Keratinocyte (primary cell): ENCODE results near the gene CERKL. TPM values are rescaled to one million over a fixed set of nuclear protein-coding genes. Genes with fewer than 3 reads are reported as not detected.

Experiments
- DNase-seq: peaks from one replicate; pipeline ENCODE4 v3.0.0-alpha.2; 2011; ENCODE audit warnings: low read depth, missing footprints, low spot score
- FAIRE-seq: peaks from 2 replicates; lab custom pipeline; 2011; peaks lifted over from hg19 to GRCh38; lab: Jason Lieb, UNC
- H2AFZ ChIP-seq: 2 replicates; pipeline ENCODE4 v1.6.0; 2012; ENCODE audit warnings: low read length, control low read depth, inconsistent platforms; ENCODE audit not compliant: control insufficient read depth
- H3K27ac ChIP-seq: 2 replicates; pipeline ENCODE4 v1.5.1; 2011; ENCODE audit warnings: low read length; ENCODE audit not compliant: control insufficient read depth, insufficient read depth
- H3K27me3 ChIP-seq: 3 replicates; pipeline ENCODE4 v1.6.0; 2011; ENCODE audit warnings: low read length; ENCODE audit not compliant: control insufficient read depth, insufficient read depth; ENCODE audit errors: extremely low read depth
- H3K36me3 ChIP-seq, 2 experiments: 2 replicates in 1 of 2; 3 replicates in 1 of 2; pipeline ENCODE4 v1.5.1; 2011; ENCODE audit warnings: low read length in 2 of 2, mild to moderate bottlenecking in 1 of 2; ENCODE audit not compliant: control insufficient read depth in 2 of 2, insufficient read depth in 2 of 2; ENCODE audit errors: extremely low read depth in 1 of 2
- H3K4me1 ChIP-seq: 3 replicates; pipeline ENCODE4 v1.5.1; 2011; ENCODE audit warnings: low read length; ENCODE audit not compliant: control insufficient read depth, insufficient read depth; ENCODE audit errors: extremely low read depth
- H3K4me2 ChIP-seq: 3 replicates; pipeline ENCODE4 v1.6.0; 2011; ENCODE audit warnings: low read depth, low read length; ENCODE audit not compliant: control insufficient read depth, insufficient read depth; ENCODE audit errors: extremely low read depth
- H3K4me3 ChIP-seq, 3 experiments: fragments of 200-600 bp in 1 of 3; sonication (generic) in 1 of 3; 2 replicates in 2 of 3; 3 replicates in 1 of 3; pipeline ENCODE4 v1.5.1; 2011 to 2016; ENCODE audit warnings: low read length in 3 of 3, mild to moderate bottlenecking in 3 of 3, control low read depth in 2 of 3, inconsistent platforms in 1 of 3, low read depth in 1 of 3, mixed read lengths in 1 of 3, mixed run types in 1 of 3, moderate library complexity in 1 of 3; ENCODE audit not compliant: control insufficient read depth in 2 of 3, insufficient read depth in 2 of 3; ENCODE audit errors: extremely low read depth in 1 of 3
- H3K79me2 ChIP-seq: 2 replicates; pipeline ENCODE4 v1.6.0; 2012; ENCODE audit warnings: low read length; ENCODE audit not compliant: control insufficient read depth, insufficient read depth
- H3K9ac ChIP-seq: 3 replicates; pipeline ENCODE4 v1.6.0; 2011; ENCODE audit warnings: low read length; ENCODE audit not compliant: control insufficient read depth, insufficient read depth; ENCODE audit errors: extremely low read depth
- H3K9me1 ChIP-seq: 3 replicates; pipeline ENCODE4 v1.6.0; 2011; ENCODE audit warnings: low read length; ENCODE audit not compliant: control insufficient read depth, insufficient read depth; ENCODE audit errors: extremely low read depth
- H3K9me3 ChIP-seq: 2 replicates; pipeline ENCODE4 v1.5.1; 2012; ENCODE audit warnings: low read depth, low read length; ENCODE audit not compliant: control insufficient read depth
- H4K20me1 ChIP-seq: 3 replicates; pipeline ENCODE4 v1.6.0; 2011; ENCODE audit warnings: low read length; ENCODE audit not compliant: control insufficient read depth, insufficient read depth; ENCODE audit errors: extremely low read depth
- CTCF ChIP-seq, 3 experiments: IDR thresholded peaks in 1 of 3; conservative IDR thresholded peaks in 1 of 3; optimal IDR thresholded peaks in 1 of 3; 2 replicates in 2 of 3; 3 replicates in 1 of 3; pipeline versions ENCODE3 to v1.5.1; 2011; ENCODE audit warnings: low read length in 3 of 3, mild to moderate bottlenecking in 3 of 3, moderate library complexity in 2 of 3, control low read depth in 1 of 3, inconsistent platforms in 1 of 3; ENCODE audit not compliant: insufficient read depth in 2 of 3; ENCODE audit errors: extremely low read depth in 1 of 3
- EZH2 ChIP-seq: IDR thresholded peaks from one replicate; pipeline ENCODE4 v1.6.1; 2012; ENCODE audit warnings: inconsistent platforms, mild to moderate bottlenecking, low read length, moderate library complexity
- dilution Hi-C: fragments of 300-500 bp; cut with MboI; formaldehyde crosslinking; loops from one replicate; pipeline ENCODE4 v1.7.0; 2020; ENCODE audit warnings: low sequenced_read_pairs; ENCODE audit not compliant: extremely low pct_ligation_motif_present
- polyA plus RNA-seq, 5 experiments: library from polyadenylated mRNA; depleted of rRNA in 3 of 5; stranded (reverse) in 3 of 5; stranded (forward) in 1 of 5; unstranded in 1 of 5; fragments of >200 nt; gene quantifications; 1 replicate in 1 of 5; 2 replicates in 3 of 5; 3 replicates in 1 of 5; pipeline versions ENCODE4 v1.2.1 to v1.2.3, GENCODE V29; 2011 to 2012; ENCODE audit warnings: missing spikeins in 2 of 5, low read depth in 1 of 5, low replicate concordance in 1 of 5

The CERKL gene
- polyA plus RNA-seq, 1 donor (not counting 4 experiments of a cell fraction or from before 2014, with no cell fraction given) = 0.03 TPM

DNA sequence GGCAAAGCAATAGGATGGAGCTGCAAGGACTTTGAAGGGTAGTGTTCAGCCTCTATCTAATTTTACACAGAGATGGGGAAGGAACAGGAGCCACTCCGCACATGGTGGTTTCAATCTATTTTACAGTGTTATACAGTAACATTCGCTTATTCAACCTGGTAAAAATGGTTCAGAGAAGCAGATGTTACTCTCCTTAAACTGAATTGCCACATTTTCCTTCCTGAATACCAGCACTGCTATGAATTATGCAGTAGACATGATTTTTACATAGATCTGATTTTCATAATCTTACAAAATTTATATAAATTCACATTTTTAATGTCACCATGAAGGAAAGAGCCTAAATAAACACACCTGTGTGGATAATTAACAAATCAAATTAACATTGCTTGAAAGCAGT is 114.7 kb downstream of the CERKL start:
- Histone ChIP-seq H3K27me3 (no peaks in the 10 kb centered on the region), H4K20me1 (no peaks in the 10 kb centered on the region), H3K9ac (no peak overlapping the region), H3K36me3 (no peaks in the 10 kb centered on the region), H3K4me1 (no peaks in the 10 kb centered on the region), H3K4me3 (no peak overlapping the region), H3K9me3 (no peaks in the 10 kb centered on the region), H2AFZ (no peak overlapping the region), H3K27ac (no peak overlapping the region), H3K79me2 (no peaks in the 10 kb centered on the region), H3K4me2 (no peak overlapping the region), H3K9me1 (no peaks in the 10 kb centered on the region)
- FAIRE-seq (no peak), DNase-seq (no peak)
- dilution Hi-C loops = no loop called here
- TF ChIP-seq CTCF (optimal IDR thresholded peaks at IDR 0.05 in 1 of 3, IDR thresholded peaks at IDR 0.05 in 1 of 3, conservative IDR thresholded peaks at IDR 0.05 in 1 of 3; ENCODE audit: extremely low read depth in 1 of 3, insufficient read depth in 2 of 3, low read length in 3 of 3) (no peak), EZH2 (no peak)

GRCh38 chr2:181540421-181540820 is 116.5 kb downstream of the CERKL start:
- H3K36me3 ChIP-seq = no peaks in the 10 kb centered on the region
- DNase-seq (no peak), FAIRE-seq (no peak)
- H3K9me3 ChIP-seq = no peaks in the 10 kb centered on the region
- H3K27ac ChIP-seq = no peak overlapping the region
- TF ChIP-seq CTCF (optimal IDR thresholded peaks at IDR 0.05 in 1 of 3, IDR thresholded peaks at IDR 0.05 in 1 of 3, conservative IDR thresholded peaks at IDR 0.05 in 1 of 3; ENCODE audit: extremely low read depth in 1 of 3, insufficient read depth in 2 of 3, low read length in 3 of 3) = no peak
- no peak for TF ChIP-seq EZH2
- H2AFZ ChIP-seq = no peak overlapping the region
- no peak overlapping the region for H3K4me2 ChIP-seq
- H3K4me3 ChIP-seq = no peak overlapping the region
- H3K9ac ChIP-seq = no peak overlapping the region
- no peaks in the 10 kb centered on the region for H3K4me1 ChIP-seq
- H3K79me2 ChIP-seq = no peaks in the 10 kb centered on the region
- no peaks in the 10 kb centered on the region for H3K9me1 ChIP-seq
- H3K27me3 ChIP-seq = no peaks in the 10 kb centered on the region
- dilution Hi-C loops = no loop called here
- no peaks in the 10 kb centered on the region for H4K20me1 ChIP-seq
